HG03571 (cell line): ENCODE data around the gene ZNF423.

Experiments
- ATAC-seq: cut with Tn5 transposase; IDR thresholded peaks from one replicate; pipeline ENCODE4 v1.9.1; 2021; ENCODE audit not compliant: unreplicated experiment

ZNF423 gene

GRCh38 chr16:49484451-49484849 lies 371.5 kb downstream of the ZNF423 start:
- no peak for ATAC-seq

- no peak for ATAC-seq
Measured at GRCh38 chr16:49483651-49484450, 372.1 kb downstream of the ZNF423 start.

GRCh38 chr16:49483251-49483650 lies 372.7 kb downstream of the ZNF423 start:
- no peak for ATAC-seq

GRCh38 chr16:49482690-49483089 lies 373.2 kb downstream of the ZNF423 start:
- no peak for ATAC-seq

- ATAC-seq = no peak
Measured at GRCh38 chr16:49478616-49479015, 377.3 kb downstream of the ZNF423 start.

GRCh38 chr16:49478107-49478506 lies 377.8 kb downstream of the ZNF423 start:
- ATAC-seq = no peak

GRCh38 chr16:49477250-49477895 lies 378.5 kb downstream of the ZNF423 start:
- ATAC-seq = no peak

- ATAC-seq = no peak
Measured at GRCh38 chr16:49474741-49475140, 381.2 kb downstream of the ZNF423 start.

- no peak for ATAC-seq
Measured at GRCh38 chr16:49473773-49474172, 382.1 kb downstream of the ZNF423 start.

- no peak for ATAC-seq
Measured at GRCh38 chr16:49473131-49473530, 382.8 kb downstream of the ZNF423 start.

GRCh38 chr16:49472598-49472997 lies 383.3 kb downstream of the ZNF423 start:
- ATAC-seq = no peak

- no peak for ATAC-seq
Measured at GRCh38 chr16:49471038-49471727, 384.7 kb downstream of the ZNF423 start.

GRCh38 chr16:49470513-49470991 lies 385.4 kb downstream of the ZNF423 start:
- ATAC-seq = no peak

GRCh38 chr16:49469930-49470451 lies 385.9 kb downstream of the ZNF423 start:
- ATAC-seq = no peak

- no peak for ATAC-seq
Measured at GRCh38 chr16:49469311-49469670, 386.6 kb downstream of the ZNF423 start.

GRCh38 chr16:49468611-49469310 lies 387.2 kb downstream of the ZNF423 start:
- ATAC-seq = no peak

GRCh38 chr16:49467540-49468372 lies 388.2 kb downstream of the ZNF423 start:
- ATAC-seq = no peak

- ATAC-seq = no peak
Measured at GRCh38 chr16:49466881-49467280, 389.0 kb downstream of the ZNF423 start.

- ATAC-seq = no peak
Measured at GRCh38 chr16:49466529-49466831, 389.4 kb downstream of the ZNF423 start.
